ENCODE results near the gene SPRR2E.
"Not testable (repeated sequence)": the region's sequence is repeated elsewhere in the genome, so short reads cannot be mapped to it uniquely, and the experiment has no call there.

Gene SPRR2E

GRCh38 chr1:153070243-153070642 lies 24.1 kb downstream of the SPRR2E start:
- 88% methylated on average over 1 of the region's 2 CpGs; no CpG with 5 or more reads in 1 of the 2 experiments for WGBS, 2 experiments (ENCODE audit: insufficient coverage in 2 of 2)
- no peaks in the 10 kb centered on the region for H3K4me1 ChIP-seq (ENCODE audit: control insufficient read depth, insufficient read depth, low read length, poor library complexity, severe bottlenecking)

GRCh38 chr1:153058826-153059784 lies 35.2 kb downstream of the SPRR2E start:
- no peaks in the 10 kb centered on the region for H3K9me3 ChIP-seq (ENCODE audit: control insufficient read depth, low read length)
- H3K4me1 ChIP-seq (ENCODE audit: control insufficient read depth, insufficient read depth, low read length, poor library complexity, severe bottlenecking), result peaks cover 6% of the 10 kb centered on the region
- H3K36me3 ChIP-seq (ENCODE audit: control insufficient read depth, insufficient read depth, low read length), result no peaks in the 10 kb centered on the region
- H3K27ac ChIP-seq (ENCODE audit: low read depth, low read length, severe bottlenecking), result no peak overlapping the region
- 67 to 89% methylated on average over 1 to 4 of the region's 6 CpGs for WGBS, 2 experiments (ENCODE audit: insufficient coverage in 2 of 2)
- H3K4me3 ChIP-seq (ENCODE audit: extremely low read depth, insufficient read depth, low read length, poor library complexity, severe bottlenecking), result no peak overlapping the region

More at GRCh38 chr1:153070243-153070642, 24.1 kb downstream of the SPRR2E start:
- H3K27ac ChIP-seq (ENCODE audit: low read depth, low read length, severe bottlenecking), result no peak overlapping the region
- H3K36me3 ChIP-seq (ENCODE audit: control insufficient read depth, insufficient read depth, low read length), result no peaks in the 10 kb centered on the region
- H3K9me3 ChIP-seq (ENCODE audit: control insufficient read depth, low read length), result no peaks in the 10 kb centered on the region
- H3K4me3 ChIP-seq (ENCODE audit: extremely low read depth, insufficient read depth, low read length, poor library complexity, severe bottlenecking), result no peak overlapping the region

- Histone ChIP-seq H3K27ac (ENCODE audit: low read depth, low read length, severe bottlenecking) (no peak overlapping the region), H3K9me3 (ENCODE audit: control insufficient read depth, low read length) (no peaks in the 10 kb centered on the region), H3K4me3 (ENCODE audit: extremely low read depth, insufficient read depth, low read length, poor library complexity, severe bottlenecking) (no peak overlapping the region), H3K36me3 (ENCODE audit: control insufficient read depth, insufficient read depth, low read length) (no peaks in the 10 kb centered on the region), H3K4me1 (ENCODE audit: control insufficient read depth, insufficient read depth, low read length, poor library complexity, severe bottlenecking) (peaks cover 6% of the 10 kb centered on the region)
- WGBS, 2 experiments (ENCODE audit: insufficient coverage in 2 of 2), result no CpG with 5 or more reads among the region's 2 CpGs
These were observed 36.2 kb downstream of the SPRR2E start for GRCh38 chr1:153058154-153058553.

- H3K36me3 ChIP-seq (ENCODE audit: control insufficient read depth, insufficient read depth, low read length), result no peaks in the 10 kb centered on the region
- peaks cover 6% of the 10 kb centered on the region for H3K4me1 ChIP-seq (ENCODE audit: control insufficient read depth, insufficient read depth, low read length, poor library complexity, severe bottlenecking)
- H3K27ac ChIP-seq (ENCODE audit: low read depth, low read length, severe bottlenecking), result no peak within 1 kb of the TSS
- H3K9me3 ChIP-seq (ENCODE audit: control insufficient read depth, low read length), result no peaks in the 10 kb centered on the region
- H3K4me3 ChIP-seq (ENCODE audit: extremely low read depth, insufficient read depth, low read length, poor library complexity, severe bottlenecking), result no peak within 1 kb of the TSS
- 83 to 90% methylated on average over 2 of the region's 2 CpGs for WGBS, 2 experiments (ENCODE audit: insufficient coverage in 2 of 2)
These were observed 37.0 kb downstream of the SPRR2E start, which contains the start of gene SPRR2A for GRCh38 chr1:153057375-153057774. Gene SPRR2A, minus strand, starts transcription at chr1:153057512. Its CDS starts 777 bp downstream, at chr1:153056735.

GRCh38 chr1:153056111-153056510 lies 38.2 kb downstream of the SPRR2E start:
- H3K4me1 ChIP-seq (ENCODE audit: control insufficient read depth, insufficient read depth, low read length, poor library complexity, severe bottlenecking); H3K27ac ChIP-seq (ENCODE audit: low read depth, low read length, severe bottlenecking); H3K9me3 ChIP-seq (ENCODE audit: control insufficient read depth, low read length); H3K4me3 ChIP-seq (ENCODE audit: extremely low read depth, insufficient read depth, low read length, poor library complexity, severe bottlenecking); H3K36me3 ChIP-seq (ENCODE audit: control insufficient read depth, insufficient read depth, low read length): not testable (repeated sequence)
- 70 to 83% methylated on average over 2 of the region's 3 CpGs for WGBS, 2 experiments (ENCODE audit: insufficient coverage in 2 of 2)

- Histone ChIP-seq H3K36me3 (ENCODE audit: control insufficient read depth, insufficient read depth, low read length) (no peaks in the 10 kb centered on the region), H3K4me3 (ENCODE audit: extremely low read depth, insufficient read depth, low read length, poor library complexity, severe bottlenecking) (no peak overlapping the region), H3K27ac (ENCODE audit: low read depth, low read length, severe bottlenecking) (no peak overlapping the region), H3K9me3 (ENCODE audit: control insufficient read depth, low read length) (no peaks in the 10 kb centered on the region), H3K4me1 (ENCODE audit: control insufficient read depth, insufficient read depth, low read length, poor library complexity, severe bottlenecking) (no peaks in the 10 kb centered on the region)
- 86 to 100% methylated on average over 1 to 2 of the region's 2 CpGs for WGBS, 2 experiments (ENCODE audit: insufficient coverage in 2 of 2)
These were observed 45.1 kb downstream of the SPRR2E start for GRCh38 chr1:153049211-153049610.
